K562 (cell line): ENCODE results near the gene ARHGEF40. TPM values are rescaled to one million over a fixed set of nuclear protein-coding genes. Genes with fewer than 3 reads are reported as not detected.

ENCODE experiments used
- ATAC-seq: fragments of 200-7000 bp; cut with Tn5 transposase; 3 replicates; pipeline ENCODE4 v1.9.1; 2020; ENCODE audit warnings: moderate library complexity
- BruUV-seq: library from RNA; stranded (reverse); fragments of 400-500 nt; replicated peaks from 2 replicates; lab custom pipeline; 2021; lab: Mats Ljungman, UMichigan
- CTCF ChIA-PET: fragments of 300-600 bp; formaldehyde crosslinking; extraction: SDS; loops from one replicate; lab custom pipeline; 2021; ENCODE audit warnings: low intra/inter-chr PET ratio; lab: Yijun Ruan, JAX
- POLR2A ChIA-PET: fragments of 300-600, 350-650 bp; sonication (Branson Sonifier 250); formaldehyde crosslinking; extraction: SDS; loops from one replicate; lab custom pipeline; 2021; ENCODE audit warnings: antibody characterized with exemption, inconsistent platforms; lab: Yijun Ruan, JAX
- DNase-seq, 4 experiments: peaks; one replicate each; pipeline versions ENCODE4 v3.0.0 to v3.0.0-alpha.2; 2011 to 2018; ENCODE audit warnings: low spot score in 3 of 4, mixed read lengths in 3 of 4; ENCODE audit errors: extremely low read depth in 1 of 4
- FAIRE-seq: peaks from 2 replicates; lab custom pipeline; 2011; peaks lifted over from hg19 to GRCh38; lab: Jason Lieb, UNC
- H2AFZ ChIP-seq: 2 replicates; pipeline ENCODE4 v1.6.0; 2011; ENCODE audit warnings: low read depth, low read length, control low read depth, inconsistent platforms
- H3K27ac ChIP-seq: fragments of 200-600 bp; 3 replicates; pipeline ENCODE4 v1.8.0; 2011; ENCODE audit warnings: low read depth, mild to moderate bottlenecking, control low read depth, inconsistent platforms, low read length, moderate library complexity, mixed read lengths; ENCODE audit errors: extremely low read depth
- H3K27me3 ChIP-seq, 2 experiments: fragments of 300-600 bp in 1 of 2; 2 replicates in 1 of 2; 3 replicates in 1 of 2; pipeline versions ENCODE4 v1.6.0 to v1.8.0; 2011; ENCODE audit warnings: inconsistent platforms in 2 of 2, low read length in 2 of 2, mild to moderate bottlenecking in 1 of 2, mixed read lengths in 1 of 2, moderate library complexity in 1 of 2; ENCODE audit not compliant: control insufficient read depth in 2 of 2, insufficient read depth in 2 of 2
- H3K36me3 ChIP-seq: fragments of 300-600 bp; 3 replicates; pipeline ENCODE4 v1.8.0; 2011; ENCODE audit warnings: mild to moderate bottlenecking, low read length, inconsistent platforms; ENCODE audit not compliant: control insufficient read depth, insufficient read depth
- H3K4me1 ChIP-seq, 2 experiments: fragments of 200-600 bp in 1 of 2; replicated peaks in 1 of 2; 2 replicates in 1 of 2; 3 replicates in 1 of 2; pipeline versions ENCODE4 v1.5.1 to v1.8.0; 2011; ENCODE audit warnings: inconsistent platforms in 2 of 2, low read length in 2 of 2, mild to moderate bottlenecking in 1 of 2, mixed read lengths in 1 of 2, moderate library complexity in 1 of 2; ENCODE audit not compliant: control insufficient read depth in 2 of 2, insufficient read depth in 2 of 2
- H3K4me2 ChIP-seq: 2 replicates; pipeline ENCODE4 v1.6.1; 2011; ENCODE audit warnings: low read length, control low read depth, inconsistent platforms, mixed read lengths; ENCODE audit not compliant: insufficient read depth
- H3K4me3 ChIP-seq: fragments of 200-600 bp; sonication (generic), shearing (Covaris generic); 2 replicates; pipeline ENCODE4 v1.5.1; 2016; ENCODE audit warnings: control low read depth, inconsistent platforms
- H3K79me2 ChIP-seq: fragments of 200-600 bp; 3 replicates; pipeline ENCODE4 v1.8.0; 2011; ENCODE audit warnings: low read length, inconsistent platforms; ENCODE audit not compliant: control insufficient read depth, insufficient read depth
- H3K9ac ChIP-seq, 2 experiments: 2 replicates each; pipeline versions ENCODE4 v1.6.0 to v1.6.1; 2011; ENCODE audit warnings: low read depth in 2 of 2, low read length in 2 of 2, control low read depth in 1 of 2, inconsistent platforms in 1 of 2, mild to moderate bottlenecking in 1 of 2, mixed read lengths in 1 of 2; ENCODE audit not compliant: insufficient read depth in 1 of 2
- H3K9me1 ChIP-seq: one replicate; pipeline ENCODE4 v1.6.0; 2011; ENCODE audit warnings: inconsistent platforms, mild to moderate bottlenecking, low read length, moderate library complexity; ENCODE audit not compliant: control insufficient read depth, insufficient read depth
- H3K9me3 ChIP-seq: replicated peaks from 2 replicates; pipeline ENCODE4 v1.5.1; 2011; ENCODE audit warnings: low read depth, low read length, inconsistent platforms; ENCODE audit not compliant: control insufficient read depth, insufficient read depth
- H4K20me1 ChIP-seq: replicated peaks from 2 replicates; pipeline ENCODE4 v1.6.1; 2011; ENCODE audit warnings: low read length, inconsistent platforms, mixed read lengths; ENCODE audit not compliant: control insufficient read depth, insufficient read depth
- CAMTA2 ChIP-seq: fragments of 250-450 bp; sonication (Bioruptor Pico); conservative IDR thresholded peaks from 2 replicates; pipeline ENCODE4 v1.5.1; 2022
- HNRNPL ChIP-seq: fragments of 200-400 bp; formaldehyde crosslinking; IDR thresholded peaks from 2 replicates; pipeline ENCODE4 v1.6.1; 2017; ENCODE audit warnings: low read depth, mild to moderate bottlenecking, low read length
- MED1 ChIP-seq: sonication (generic); formaldehyde crosslinking; IDR thresholded peaks from 2 replicates; pipeline ENCODE4 v1.8.1; 2023; ENCODE audit warnings: missing genetic modification reagents, borderline replicate concordance
- PCBP1 ChIP-seq: fragments of 200-400 bp; formaldehyde crosslinking; IDR thresholded peaks from 2 replicates; pipeline ENCODE4 v1.6.1; 2018; ENCODE audit warnings: mild to moderate bottlenecking, low read depth, low read length; ENCODE audit not compliant: poor library complexity, severe bottlenecking
- WGBS: fragments of 100-300 bp; shearing (Covaris generic); methylation state at CpG from one replicate; pipeline ENCODE4 v1.1.6; 2016; ENCODE audit warnings: low coverage, mixed read lengths; ENCODE audit not compliant: insufficient coverage; ENCODE audit errors: missing lambda C conversion rate; 5-methylcytosine and 5-hydroxymethylcytosine counted together
- in situ Hi-C: fragments of 300-500 bp; cut with MboI; formaldehyde crosslinking; loops from 4 replicates; pipeline ENCODE4 v1.15.0; 2018; ENCODE audit warnings: inconsistent platforms, mixed read lengths
- intact Hi-C: fragments of 100-400 bp; cut with micrococcal nuclease; formaldehyde crosslinking; loops from 2 replicates; pipeline ENCODE4 v1.14.2; 2022
- polyA plus RNA-seq, 8 experiments: library from polyadenylated mRNA; depleted of rRNA in 4 of 8; stranded (reverse) in 5 of 8; unstranded in 3 of 8; fragments of >200 nt; fragmentation: Nextera tagmentation in 2 of 8; fragmentation: Illumina TruSeq in 1 of 8; extraction: Ambion mirVana in 2 of 8; extraction: Trizol in 1 of 8; gene quantifications; 2 replicates each; pipeline versions ENCODE4 v1.2.1 to v1.2.3, GENCODE V29; 2011 to 2014; ENCODE audit warnings: inconsistent platforms in 1 of 8, missing spikeins in 1 of 8
- total RNA-seq, 7 experiments: library from RNA; depleted of rRNA in 6 of 7; stranded (reverse); fragments of >200 nt in 6 of 7; fragmentation: Illumina TruSeq in 2 of 7; extraction: Trizol in 2 of 7; gene quantifications; 2 replicates each; pipeline versions ENCODE4 v1.2.1 to v1.2.3, GENCODE V29; 2011 to 2021; ENCODE audit warnings: low replicate concordance in 1 of 7

The ARHGEF40 gene
- total and polyA plus RNA-seq, 9 of the 15 experiments (the other 6 are each of a cell fraction or from before 2014, with no cell fraction given) = 0.42 to 6.3 (median 3.8) TPM

- Histone ChIP-seq H3K4me3 (no peak overlapping the region), H3K36me3 (no peaks in the 10 kb centered on the region), H3K4me1 (no peaks in the 10 kb centered on the region; a peak in 1 of 5 replicates), H3K27ac (no peak overlapping the region), H3K27me3 (no peaks in the 10 kb centered on the region), H2AFZ (no peak overlapping the region), H4K20me1 (no peaks in the 10 kb centered on the region), H3K79me2 (no peaks in the 10 kb centered on the region), H3K9me1 (no peaks in the 10 kb centered on the region), H3K4me2 (no peak overlapping the region), H3K9ac (no peak overlapping the region), H3K9me3 (no peaks in the 10 kb centered on the region)
- TF ChIP-seq PCBP1 (no peak), HNRNPL (no peak)
- no peak for DNase-seq
- POLR2A ChIA-PET = no interaction called here
- intact Hi-C loops (no loop called here), in situ Hi-C loops (no loop called here)
- no TSS peak for BruUV-seq
- no peak for FAIRE-seq
- CTCF ChIA-PET = no interaction called here
- no peak for ATAC-seq
- 68% methylated on average over 4 of the region's 4 CpGs for WGBS
Observed at GRCh38 chr14:21054768-21055145, 15.3 kb upstream of the ARHGEF40 start.

- H3K9me1 ChIP-seq = no peaks in the 10 kb centered on the region
- WGBS = 20% methylated on average over 5 of the region's 5 CpGs
- H3K27ac ChIP-seq = no peak overlapping the region
- no peak overlapping the region for H3K4me3 ChIP-seq
- FAIRE-seq (no peak), ATAC-seq (no peak), DNase-seq (no peak)
- no peak overlapping the region for H3K9ac ChIP-seq
- in situ Hi-C loops (no loop called here), intact Hi-C loops (no loop called here)
- H3K9me3 ChIP-seq = no peaks in the 10 kb centered on the region
- TF ChIP-seq MED1 (CRISPR knock-in tag) (no peak), CAMTA2 (CRISPR knock-in tag) (no peak)
- CTCF ChIA-PET = no interaction called here
- no peaks in the 10 kb centered on the region for H3K27me3 ChIP-seq
- BruUV-seq = no TSS peak
- POLR2A ChIA-PET = interaction anchor here (0.6 to 0.7 kb wide), 2 partner anchors 206 to 419 kb away, joined by 3 read pairs; no protein-coding TSS in a partner anchor
- no peaks in the 10 kb centered on the region for H4K20me1 ChIP-seq
- H3K79me2 ChIP-seq = no peaks in the 10 kb centered on the region
- H3K4me2 ChIP-seq = no peak overlapping the region
- H3K4me1 ChIP-seq = no peaks in the 10 kb centered on the region; a peak in 1 of 5 replicates
- H2AFZ ChIP-seq = no peak overlapping the region
- H3K36me3 ChIP-seq = no peaks in the 10 kb centered on the region
Observed at GRCh38 chr14:21055432-21056117, 14.5 kb upstream of the ARHGEF40 start.
